ENCODE measurements around the gene IGF2BP3. TPM values are rescaled to one million over a fixed set of nuclear protein-coding genes. Genes with fewer than 3 reads are reported as not detected.

Gene IGF2BP3
- total and polyA plus RNA-seq, 4 donors: 0.18 to 60.2 (median 1.5) TPM

DNA sequence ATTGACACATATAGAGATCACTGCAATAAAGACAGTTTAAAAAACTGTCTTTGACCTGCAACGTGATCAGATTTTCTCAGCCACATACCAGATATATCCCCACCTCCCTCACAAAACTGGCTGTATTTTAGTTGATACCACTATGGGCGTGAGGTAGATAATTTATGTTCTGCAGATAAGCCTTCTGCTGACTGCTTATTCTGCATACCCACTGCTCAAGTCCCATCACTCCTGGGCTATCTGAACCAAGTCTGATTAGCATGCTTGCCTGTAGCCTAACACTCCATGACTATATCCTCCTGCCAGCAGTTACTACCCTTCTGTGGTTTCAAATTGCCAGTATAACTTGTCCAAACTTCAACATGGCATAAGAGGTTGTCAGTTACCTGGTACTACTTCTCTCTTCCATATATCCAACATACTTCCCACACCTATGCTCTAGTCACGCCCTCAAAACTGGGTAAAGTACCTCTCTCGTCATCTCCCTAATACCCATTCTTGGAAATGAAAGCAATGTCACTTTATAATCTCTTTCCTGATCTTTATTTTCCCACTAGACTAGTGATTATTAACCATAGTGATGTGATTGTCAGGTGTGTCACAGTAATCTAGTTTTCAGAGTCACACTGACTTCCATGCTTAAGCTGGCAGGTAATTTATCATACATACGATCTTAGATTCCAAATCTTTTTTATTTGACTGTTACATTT is 100.4 kb downstream of the IGF2BP3 start:
- DNase-seq (no peak), ATAC-seq (ENCODE audit: insufficient read depth, low FRiP score) (no peak)
- Histone ChIP-seq H3K36me3 (ENCODE audit: control insufficient read depth in 4 of 4, insufficient read depth in 4 of 4, low read length in 4 of 4) (no peaks in the 10 kb centered on the region), H3K27ac (ENCODE audit: low read depth in 1 of 2, low read length in 1 of 2) (no peak overlapping the region), H3K27me3 (ENCODE audit: control insufficient read depth in 3 of 3, insufficient read depth in 3 of 3, low read length in 2 of 3) (no peaks in the 10 kb centered on the region), H3K9me3 (ENCODE audit: control insufficient read depth in 4 of 4, insufficient read depth in 3 of 4, low read length in 3 of 4) (no peaks in the 10 kb centered on the region), H3K4me3 (no peak overlapping the region), H3K9ac (ENCODE audit: insufficient read depth in 1 of 2, low read length in 2 of 2) (no peak overlapping the region), H3K4me1 (ENCODE audit: control insufficient read depth in 5 of 5, insufficient read depth in 5 of 5, low read length in 5 of 5) (peaks cover 0 to 6% (median 0%) of the 10 kb centered on the region in 5 donors)
- TF ChIP-seq, protein P1, sequence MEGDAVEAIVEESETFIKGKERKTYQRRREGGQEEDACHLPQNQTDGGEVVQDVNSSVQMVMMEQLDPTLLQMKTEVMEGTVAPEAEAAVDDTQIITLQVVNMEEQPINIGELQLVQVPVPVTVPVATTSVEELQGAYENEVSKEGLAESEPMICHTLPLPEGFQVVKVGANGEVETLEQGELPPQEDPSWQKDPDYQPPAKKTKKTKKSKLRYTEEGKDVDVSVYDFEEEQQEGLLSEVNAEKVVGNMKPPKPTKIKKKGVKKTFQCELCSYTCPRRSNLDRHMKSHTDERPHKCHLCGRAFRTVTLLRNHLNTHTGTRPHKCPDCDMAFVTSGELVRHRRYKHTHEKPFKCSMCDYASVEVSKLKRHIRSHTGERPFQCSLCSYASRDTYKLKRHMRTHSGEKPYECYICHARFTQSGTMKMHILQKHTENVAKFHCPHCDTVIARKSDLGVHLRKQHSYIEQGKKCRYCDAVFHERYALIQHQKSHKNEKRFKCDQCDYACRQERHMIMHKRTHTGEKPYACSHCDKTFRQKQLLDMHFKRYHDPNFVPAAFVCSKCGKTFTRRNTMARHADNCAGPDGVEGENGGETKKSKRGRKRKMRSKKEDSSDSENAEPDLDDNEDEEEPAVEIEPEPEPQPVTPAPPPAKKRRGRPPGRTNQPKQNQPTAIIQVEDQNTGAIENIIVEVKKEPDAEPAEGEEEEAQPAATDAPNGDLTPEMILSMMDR (IDR thresholded peaks at IDR 0.05; ENCODE audit: control extremely low read depth, extremely low read depth): no peak
- WGBS, 2 donors: 84 to 91% methylated on average over 5 of the region's 5 CpGs

DNA sequence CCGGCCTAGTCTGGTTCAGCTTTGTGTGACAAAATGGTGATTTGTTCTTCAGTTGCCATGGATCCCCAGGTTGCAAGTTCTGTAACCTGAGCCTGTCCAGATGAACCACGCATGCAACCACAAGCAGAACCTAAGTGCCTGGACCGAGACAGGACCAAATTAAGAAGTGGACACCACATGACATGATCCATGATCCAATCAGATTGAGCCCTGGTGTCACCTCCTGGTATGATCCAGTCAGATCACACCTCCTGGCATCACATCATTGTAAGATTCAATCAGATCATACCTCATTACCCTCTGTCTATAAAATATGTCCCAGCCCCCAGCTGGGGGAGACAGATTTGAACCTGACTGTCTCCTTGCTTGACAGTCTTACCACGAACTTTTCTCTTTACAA is 101.2 kb downstream of the IGF2BP3 start:
- Histone ChIP-seq H3K27me3 (ENCODE audit: control insufficient read depth in 3 of 3, insufficient read depth in 3 of 3, low read length in 2 of 3) (no peaks in the 10 kb centered on the region), H3K4me1 (ENCODE audit: control insufficient read depth in 5 of 5, insufficient read depth in 5 of 5, low read length in 5 of 5) (peaks cover 0 to 6% (median 0%) of the 10 kb centered on the region in 5 donors), H3K4me3 (peak overlapping the region; percentile 21), H3K27ac (ENCODE audit: low read depth in 1 of 2, low read length in 1 of 2) (no peak overlapping the region), H3K36me3 (ENCODE audit: control insufficient read depth in 4 of 4, insufficient read depth in 4 of 4, low read length in 4 of 4) (no peaks in the 10 kb centered on the region), H3K9me3 (ENCODE audit: control insufficient read depth in 4 of 4, insufficient read depth in 3 of 4, low read length in 3 of 4) (no peaks in the 10 kb centered on the region), H3K9ac (ENCODE audit: insufficient read depth in 1 of 2, low read length in 2 of 2) (no peak overlapping the region)
- ATAC-seq (ENCODE audit: insufficient read depth, low FRiP score) (no peak), DNase-seq (no peak)
- TF ChIP-seq, protein P1 (IDR thresholded peaks at IDR 0.05; ENCODE audit: control extremely low read depth, extremely low read depth): no peak
- WGBS, 2 donors: 89 to 93% methylated on average over 4 of the region's 4 CpGs

DNA sequence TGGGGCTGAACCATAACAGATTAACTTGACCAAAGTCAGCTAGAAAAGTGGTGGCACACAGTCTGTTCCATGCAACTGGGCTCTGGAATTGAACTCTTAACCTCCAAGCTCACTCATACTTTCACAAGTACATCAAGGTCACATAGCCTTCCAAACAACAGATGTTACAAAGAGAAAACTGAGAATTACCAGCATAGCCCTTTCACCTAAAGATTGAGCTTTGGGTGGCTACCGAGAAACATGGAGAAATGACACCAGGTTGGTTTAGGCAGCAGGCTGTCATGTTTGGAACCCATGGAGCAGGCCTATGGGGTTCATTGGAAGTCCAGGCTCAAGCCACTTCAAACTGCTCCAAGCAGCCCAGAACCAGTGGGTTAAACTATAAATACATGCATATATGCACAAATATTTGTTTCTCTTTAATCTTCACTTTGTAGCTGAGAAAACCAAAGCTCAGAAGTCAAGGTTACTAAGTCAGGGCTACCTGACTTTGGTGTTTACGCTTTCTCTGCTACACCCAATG is 112.1 kb downstream of the IGF2BP3 start:
- TF ChIP-seq, protein P1 (IDR thresholded peaks at IDR 0.05; ENCODE audit: control extremely low read depth, extremely low read depth): no peak
- Histone ChIP-seq H3K27ac (ENCODE audit: low read depth in 1 of 2, low read length in 1 of 2) (no peak overlapping the region), H3K9me3 (ENCODE audit: control insufficient read depth in 4 of 4, insufficient read depth in 3 of 4, low read length in 3 of 4) (peaks cover 0 to 2% (median 0%) of the 10 kb centered on the region in 4 donors), H3K36me3 (ENCODE audit: control insufficient read depth in 4 of 4, insufficient read depth in 4 of 4, low read length in 4 of 4) (peaks cover 0 to 12% (median 1%) of the 10 kb centered on the region in 4 donors), H3K4me3 (no peak overlapping the region), H3K27me3 (ENCODE audit: control insufficient read depth in 3 of 3, insufficient read depth in 3 of 3, low read length in 2 of 3) (no peaks in the 10 kb centered on the region), H3K4me1 (ENCODE audit: control insufficient read depth in 5 of 5, insufficient read depth in 5 of 5, low read length in 5 of 5) (peaks cover 0 to 3% (median 0%) of the 10 kb centered on the region in 5 donors), H3K9ac (ENCODE audit: insufficient read depth in 1 of 2, low read length in 2 of 2) (no peak overlapping the region)
- DNase-seq (no peak), ATAC-seq (ENCODE audit: insufficient read depth, low FRiP score) (no peak)
- WGBS, 2 donors: 96 to 98% methylated on average over 2 of the region's 2 CpGs

Measured in lung (tissue), 12 donors.